DOHH2 (cell line): ENCODE data around the gene ANKDD1A.

Experiments used
- H3F3A ChIP-seq: fragments of 200-600 bp; sonication (generic), shearing (Covaris generic); 2 replicates; pipeline ENCODE4 v1.6.0; 2016; ENCODE audit warnings: antibody characterized with exemption, mild to moderate bottlenecking; ENCODE audit not compliant: control insufficient read depth, insufficient read depth
- H3K27ac ChIP-seq: fragments of 200-600 bp; sonication (generic); 2 replicates; pipeline ENCODE4 v1.5.1; 2014; ENCODE audit warnings: low read depth, mild to moderate bottlenecking, low read length, moderate library complexity
- H3K27me3 ChIP-seq: fragments of 200-600 bp; sonication (generic); 2 replicates; pipeline ENCODE4 v1.6.1; 2014; ENCODE audit warnings: mild to moderate bottlenecking, low read length, mixed read lengths; ENCODE audit not compliant: control insufficient read depth
- H3K36me3 ChIP-seq: fragments of 200-600 bp; sonication (generic); 2 replicates; pipeline ENCODE4 v1.6.1; 2014; ENCODE audit warnings: mild to moderate bottlenecking, low read length, moderate library complexity, mixed read lengths; ENCODE audit not compliant: control insufficient read depth
- H3K4me1 ChIP-seq: fragments of 200-600 bp; sonication (generic); 2 replicates; pipeline ENCODE4 v1.6.1; 2014; ENCODE audit warnings: mild to moderate bottlenecking, low read length, mixed read lengths; ENCODE audit not compliant: control insufficient read depth
- H3K4me2 ChIP-seq: fragments of 200-600 bp; sonication (generic); 2 replicates; pipeline ENCODE4 v1.6.0; 2014; ENCODE audit warnings: mild to moderate bottlenecking, low read length, moderate library complexity
- H3K4me3 ChIP-seq: fragments of 200-600 bp; sonication (generic); 2 replicates; pipeline ENCODE4 v1.5.1; 2014; ENCODE audit warnings: mild to moderate bottlenecking, low read length, mixed read lengths
- H3K79me2 ChIP-seq: fragments of 200-600 bp; sonication (generic); 2 replicates; pipeline ENCODE4 v1.6.1; 2014; ENCODE audit warnings: mild to moderate bottlenecking, low read length, mixed read lengths; ENCODE audit not compliant: control insufficient read depth
- H3K9me2 ChIP-seq: fragments of 200-600 bp; sonication (generic); replicated peaks from 2 replicates; pipeline ENCODE4 v1.6.1; 2014; ENCODE audit warnings: mild to moderate bottlenecking, low read length, mixed read lengths; ENCODE audit not compliant: control insufficient read depth
- H3K9me3 ChIP-seq: fragments of 200-600 bp; sonication (generic); 2 replicates; pipeline ENCODE4 v1.6.1; 2014; ENCODE audit warnings: antibody characterized with exemption, low read length, mixed read lengths; ENCODE audit not compliant: control insufficient read depth, insufficient read depth
- H4K20me1 ChIP-seq: fragments of 200-600 bp; sonication (generic); 2 replicates; pipeline ENCODE4 v1.6.0; 2014; ENCODE audit warnings: low read depth, mild to moderate bottlenecking, antibody characterized with exemption, low read length, moderate library complexity; ENCODE audit not compliant: control insufficient read depth, insufficient read depth
- CTCF ChIP-seq: fragments of 200-600 bp; sonication (generic); IDR thresholded peaks from one replicate; pipeline ENCODE4 v1.5.1; 2014; ENCODE audit warnings: antibody characterized with exemption, mild to moderate bottlenecking, low read depth, low read length; ENCODE audit not compliant: poor library complexity, severe bottlenecking
- EZH2phosphoT487 ChIP-seq: fragments of 200-600 bp; sonication (generic); IDR thresholded peaks from 2 replicates; pipeline ENCODE4 v1.6.1; 2017; ENCODE audit warnings: borderline replicate concordance, mild to moderate bottlenecking, antibody characterized with exemption, low read length, moderate library complexity, mixed read lengths

Gene ANKDD1A

GRCh38 chr15:64923546-64923945 is 11.8 kb downstream of the ANKDD1A start:
- TF ChIP-seq EZH2phosphoT487 (no peak), CTCF (no peak)
- Histone ChIP-seq H3K27me3 (no peaks in the 10 kb centered on the region), H3K4me3 (no peak overlapping the region), H4K20me1 (no peaks in the 10 kb centered on the region), H3F3A (no peaks in the 10 kb centered on the region), H3K27ac (no peak overlapping the region), H3K4me2 (no peak overlapping the region), H3K4me1 (peaks cover 2% of the 10 kb centered on the region), H3K9me2 (no peaks in the 10 kb centered on the region), H3K36me3 (no peaks in the 10 kb centered on the region), H3K9me3 (no peaks in the 10 kb centered on the region), H3K79me2 (no peaks in the 10 kb centered on the region)

GRCh38 chr15:64925335-64926330 is 13.9 kb downstream of the ANKDD1A start:
- Histone ChIP-seq H3K36me3 (no peaks in the 10 kb centered on the region), H3K4me2 (no peak overlapping the region), H3K27me3 (peaks cover 2% of the 10 kb centered on the region; the same call in 1 of the 2 replicates), H3K79me2 (no peaks in the 10 kb centered on the region), H3K4me3 (no peak overlapping the region), H4K20me1 (no peaks in the 10 kb centered on the region), H3K4me1 (peaks cover 4% of the 10 kb centered on the region), H3K27ac (no peak overlapping the region), H3F3A (no peaks in the 10 kb centered on the region), H3K9me2 (no peaks in the 10 kb centered on the region), H3K9me3 (no peaks in the 10 kb centered on the region)
- TF ChIP-seq EZH2phosphoT487 (no peak), CTCF (no peak)

- H3K9me2 ChIP-seq, result no peaks in the 10 kb centered on the region
- no peak overlapping the region for H3K4me3 ChIP-seq
- H3K27ac ChIP-seq, result no peak overlapping the region
- H4K20me1 ChIP-seq, result no peaks in the 10 kb centered on the region
- H3K27me3 ChIP-seq, result peaks cover 2% of the 10 kb centered on the region; the same call in 1 of the 2 replicates
- H3F3A ChIP-seq, result no peaks in the 10 kb centered on the region
- TF ChIP-seq EZH2phosphoT487, result no peak
- TF ChIP-seq CTCF, result no peak
- no peaks in the 10 kb centered on the region for H3K36me3 ChIP-seq
- H3K4me1 ChIP-seq, result peaks cover 4% of the 10 kb centered on the region
- no peaks in the 10 kb centered on the region for H3K79me2 ChIP-seq
- H3K4me2 ChIP-seq, result no peak overlapping the region
- no peaks in the 10 kb centered on the region for H3K9me3 ChIP-seq
These were observed 15.0 kb downstream of the ANKDD1A start for GRCh38 chr15:64926661-64927060.
